HEK293 (cell line): ENCODE results near the gene TRA2A.

Experiments used
- CTCF ChIA-PET: fragments of 350-600 bp; formaldehyde crosslinking; extraction: SDS; loops from one replicate; lab custom pipeline; 2021; ENCODE audit warnings: antibody characterized with exemption; lab: Yijun Ruan, JAX
- POLR2A ChIA-PET: fragments of 300-600 bp; formaldehyde crosslinking; extraction: SDS; loops from one replicate; lab custom pipeline; 2020; ENCODE audit warnings: antibody characterized with exemption, inconsistent platforms; lab: Yijun Ruan, JAX
- H3K27ac ChIP-seq: fragments of 200-500 bp; sonication (Bioruptor generic); 2 replicates; pipeline ENCODE4 v1.5.1; 2014; ENCODE audit warnings: low read depth, low read length, control low read depth, inconsistent platforms; ENCODE audit errors: extremely low read depth
- H3K36me3 ChIP-seq, 2 experiments: fragments of 200-500 bp in 1 of 2; sonication (Bioruptor generic) in 1 of 2; 1 replicate in 1 of 2; 2 replicates in 1 of 2; pipeline ENCODE4 v1.5.1; 2014 to 2017; ENCODE audit warnings: inconsistent platforms in 2 of 2, low read length in 2 of 2; ENCODE audit not compliant: control insufficient read depth in 2 of 2, insufficient read depth in 1 of 2
- H3K4me1 ChIP-seq: fragments of 200-500 bp; sonication (Bioruptor generic); 2 replicates; pipeline ENCODE4 v1.5.1; 2014; ENCODE audit warnings: mild to moderate bottlenecking, low read length, inconsistent platforms; ENCODE audit not compliant: control insufficient read depth, insufficient read depth
- H3K4me3 ChIP-seq: 2 replicates; pipeline ENCODE4 v1.5.1; 2011; ENCODE audit warnings: low read depth, mild to moderate bottlenecking, control low read depth, low read length, moderate library complexity
- H3K9me3 ChIP-seq: fragments of 200-500 bp; sonication (Bioruptor generic); 2 replicates; pipeline ENCODE4 v1.5.1; 2014; ENCODE audit warnings: low read depth, low read length, inconsistent platforms; ENCODE audit not compliant: control insufficient read depth, insufficient read depth
- KLF7 ChIP-seq: fragments of 450-650 bp; formaldehyde crosslinking; IDR thresholded peaks from 2 replicates; pipeline ENCODE4 v1.5.1; 2016; ENCODE audit warnings: missing biosample characterization, missing genetic modification characterization, borderline replicate concordance
- WT1 ChIP-seq: fragments of 450-650 bp; formaldehyde crosslinking; IDR thresholded peaks from 2 replicates; pipeline ENCODE4 v1.5.1; 2016; ENCODE audit warnings: missing biosample characterization, missing genetic modification characterization
- ZBTB20 ChIP-seq: fragments of 450-650 bp; formaldehyde crosslinking; IDR thresholded peaks from 2 replicates; pipeline ENCODE4 v1.5.1; 2016; ENCODE audit warnings: missing biosample characterization, missing genetic modification characterization
- ZFP37 ChIP-seq: fragments of 450-650 bp; formaldehyde crosslinking; IDR thresholded peaks from 2 replicates; pipeline ENCODE4 v1.5.1; 2016; ENCODE audit warnings: missing biosample characterization, missing genetic modification characterization
- ZNF174 ChIP-seq: fragments of 450-650 bp; formaldehyde crosslinking; IDR thresholded peaks from 2 replicates; pipeline ENCODE4 v1.5.0; 2017; ENCODE audit warnings: missing biosample characterization, mild to moderate bottlenecking, missing genetic modification characterization
- ZNF266 ChIP-seq: fragments of 450-650 bp; formaldehyde crosslinking; IDR thresholded peaks from 2 replicates; pipeline ENCODE4 v1.5.1; 2016; ENCODE audit warnings: missing biosample characterization, missing genetic modification characterization, low read depth
- ZNF600 ChIP-seq: fragments of 450-650 bp; formaldehyde crosslinking; IDR thresholded peaks from 2 replicates; pipeline ENCODE4 v1.5.1; 2016; ENCODE audit warnings: missing biosample characterization, missing genetic modification characterization
- ZNF747 ChIP-seq: fragments of 450-650 bp; formaldehyde crosslinking; IDR thresholded peaks from 2 replicates; pipeline ENCODE4 v1.5.1; 2016; ENCODE audit warnings: missing biosample characterization, missing genetic modification characterization
- ZNF76 ChIP-seq: fragments of 450-650 bp; formaldehyde crosslinking; IDR thresholded peaks from 2 replicates; pipeline ENCODE4; 2016; ENCODE audit warnings: low read depth, missing biosample characterization, missing genetic modification characterization, borderline replicate concordance
- ZNF776 ChIP-seq: fragments of 450-650 bp; formaldehyde crosslinking; IDR thresholded peaks from 2 replicates; pipeline ENCODE4 v1.5.0; 2017; ENCODE audit warnings: missing biosample characterization, missing genetic modification characterization, borderline replicate concordance
- ZNF792 ChIP-seq: fragments of 450-650 bp; formaldehyde crosslinking; IDR thresholded peaks from 2 replicates; pipeline ENCODE4 v1.5.1; 2016; ENCODE audit warnings: missing biosample characterization, missing genetic modification characterization
- TF ChIP-seq, protein P1 (sequence below): fragments of 450-650 bp; IDR thresholded peaks from 2 replicates; pipeline ENCODE4 v1.5.1; 2018; ENCODE audit warnings: missing biosample characterization, mild to moderate bottlenecking, missing genetic modification characterization
- TF ChIP-seq, protein P2 (sequence below): fragments of 450-650 bp; formaldehyde crosslinking; IDR thresholded peaks from 2 replicates; pipeline ENCODE4 v1.5.1; 2016; ENCODE audit warnings: missing biosample characterization, missing genetic modification characterization, borderline replicate concordance
- TF ChIP-seq, protein P3 (sequence below): fragments of 450-650 bp; formaldehyde crosslinking; IDR thresholded peaks from 2 replicates; pipeline ENCODE4 v1.5.1; 2017; ENCODE audit warnings: missing biosample characterization, missing genetic modification characterization

TRA2A gene

DNA sequence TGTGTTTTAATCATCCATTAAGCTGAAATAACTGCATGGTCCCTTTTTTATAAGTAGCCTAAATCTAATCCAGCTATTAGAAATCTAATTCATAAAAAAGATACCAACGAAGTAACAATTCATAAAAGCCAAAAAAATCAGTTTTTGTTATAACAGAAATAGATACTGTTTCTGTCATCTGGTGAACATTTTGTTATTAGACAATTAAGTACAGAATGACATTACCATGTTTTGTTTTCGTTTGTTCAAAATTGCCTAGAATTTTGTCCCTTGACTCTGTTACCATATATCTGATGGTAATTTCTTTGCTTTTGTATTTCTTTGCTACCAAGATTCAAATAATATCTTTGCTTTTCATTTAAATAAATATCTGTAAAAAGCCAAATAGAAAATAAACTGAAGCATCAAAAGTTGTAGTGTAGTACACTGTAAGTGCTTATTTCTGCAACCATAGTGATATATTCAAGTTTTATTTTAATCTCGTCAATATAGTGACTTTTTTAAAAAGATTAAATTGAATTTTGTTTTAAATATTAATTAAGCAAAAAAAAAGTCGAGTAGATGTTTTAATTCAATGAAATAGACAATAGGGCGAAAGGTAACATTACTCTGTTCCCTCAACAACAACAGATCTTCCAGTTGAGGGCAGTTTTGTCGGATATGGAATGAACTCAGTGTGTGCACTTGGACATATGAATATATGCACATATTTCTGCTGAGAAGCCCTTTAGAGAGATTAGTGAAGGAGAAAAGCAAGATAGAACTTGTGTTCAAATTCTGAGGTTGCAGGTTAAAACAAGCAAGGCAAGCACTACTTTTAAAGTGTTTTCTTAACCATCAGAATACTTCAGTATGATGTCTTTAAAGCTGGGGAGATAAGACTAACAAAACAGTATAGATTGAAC is 53.6 kb downstream of the TRA2A start:
- no peak overlapping the region for H3K4me3 ChIP-seq
- peaks cover 22% of the 10 kb centered on the region for H3K4me1 ChIP-seq
- H3K27ac ChIP-seq = no peak overlapping the region
- ChIA-PET POLR2A (interaction anchor here (1.3 to 2.1 kb wide), 3 partner anchors 8 to 10 kb away, joined by 4 to 10 read pairs (median 6); partner anchors contain the start of gene IGF2BP3), CTCF (interaction anchor here (1.3 to 1.4 kb wide), 2 partner anchors 10 to 12 kb away, joined by 3 to 4 read pairs; no protein-coding TSS in a partner anchor)
- TF ChIP-seq WT1 (tag by site-specific recombination) = no peak
- TF ChIP-seq, protein P1, sequence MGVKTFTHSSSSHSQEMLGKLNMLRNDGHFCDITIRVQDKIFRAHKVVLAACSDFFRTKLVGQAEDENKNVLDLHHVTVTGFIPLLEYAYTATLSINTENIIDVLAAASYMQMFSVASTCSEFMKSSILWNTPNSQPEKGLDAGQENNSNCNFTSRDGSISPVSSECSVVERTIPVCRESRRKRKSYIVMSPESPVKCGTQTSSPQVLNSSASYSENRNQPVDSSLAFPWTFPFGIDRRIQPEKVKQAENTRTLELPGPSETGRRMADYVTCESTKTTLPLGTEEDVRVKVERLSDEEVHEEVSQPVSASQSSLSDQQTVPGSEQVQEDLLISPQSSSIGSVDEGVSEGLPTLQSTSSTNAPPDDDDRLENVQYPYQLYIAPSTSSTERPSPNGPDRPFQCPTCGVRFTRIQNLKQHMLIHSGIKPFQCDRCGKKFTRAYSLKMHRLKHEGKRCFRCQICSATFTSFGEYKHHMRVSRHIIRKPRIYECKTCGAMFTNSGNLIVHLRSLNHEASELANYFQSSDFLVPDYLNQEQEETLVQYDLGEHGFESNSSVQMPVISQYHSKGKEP (tag by site-specific recombination) = 0 out of 2 replicates have a peak, but pooled peaks have one; percentile 11
- 0 out of 2 replicates have a peak, but pooled peaks have one; percentile 21 for TF ChIP-seq ZNF600 (tag by site-specific recombination)
- TF ChIP-seq ZNF792 = no peak
- TF ChIP-seq, protein P2, sequence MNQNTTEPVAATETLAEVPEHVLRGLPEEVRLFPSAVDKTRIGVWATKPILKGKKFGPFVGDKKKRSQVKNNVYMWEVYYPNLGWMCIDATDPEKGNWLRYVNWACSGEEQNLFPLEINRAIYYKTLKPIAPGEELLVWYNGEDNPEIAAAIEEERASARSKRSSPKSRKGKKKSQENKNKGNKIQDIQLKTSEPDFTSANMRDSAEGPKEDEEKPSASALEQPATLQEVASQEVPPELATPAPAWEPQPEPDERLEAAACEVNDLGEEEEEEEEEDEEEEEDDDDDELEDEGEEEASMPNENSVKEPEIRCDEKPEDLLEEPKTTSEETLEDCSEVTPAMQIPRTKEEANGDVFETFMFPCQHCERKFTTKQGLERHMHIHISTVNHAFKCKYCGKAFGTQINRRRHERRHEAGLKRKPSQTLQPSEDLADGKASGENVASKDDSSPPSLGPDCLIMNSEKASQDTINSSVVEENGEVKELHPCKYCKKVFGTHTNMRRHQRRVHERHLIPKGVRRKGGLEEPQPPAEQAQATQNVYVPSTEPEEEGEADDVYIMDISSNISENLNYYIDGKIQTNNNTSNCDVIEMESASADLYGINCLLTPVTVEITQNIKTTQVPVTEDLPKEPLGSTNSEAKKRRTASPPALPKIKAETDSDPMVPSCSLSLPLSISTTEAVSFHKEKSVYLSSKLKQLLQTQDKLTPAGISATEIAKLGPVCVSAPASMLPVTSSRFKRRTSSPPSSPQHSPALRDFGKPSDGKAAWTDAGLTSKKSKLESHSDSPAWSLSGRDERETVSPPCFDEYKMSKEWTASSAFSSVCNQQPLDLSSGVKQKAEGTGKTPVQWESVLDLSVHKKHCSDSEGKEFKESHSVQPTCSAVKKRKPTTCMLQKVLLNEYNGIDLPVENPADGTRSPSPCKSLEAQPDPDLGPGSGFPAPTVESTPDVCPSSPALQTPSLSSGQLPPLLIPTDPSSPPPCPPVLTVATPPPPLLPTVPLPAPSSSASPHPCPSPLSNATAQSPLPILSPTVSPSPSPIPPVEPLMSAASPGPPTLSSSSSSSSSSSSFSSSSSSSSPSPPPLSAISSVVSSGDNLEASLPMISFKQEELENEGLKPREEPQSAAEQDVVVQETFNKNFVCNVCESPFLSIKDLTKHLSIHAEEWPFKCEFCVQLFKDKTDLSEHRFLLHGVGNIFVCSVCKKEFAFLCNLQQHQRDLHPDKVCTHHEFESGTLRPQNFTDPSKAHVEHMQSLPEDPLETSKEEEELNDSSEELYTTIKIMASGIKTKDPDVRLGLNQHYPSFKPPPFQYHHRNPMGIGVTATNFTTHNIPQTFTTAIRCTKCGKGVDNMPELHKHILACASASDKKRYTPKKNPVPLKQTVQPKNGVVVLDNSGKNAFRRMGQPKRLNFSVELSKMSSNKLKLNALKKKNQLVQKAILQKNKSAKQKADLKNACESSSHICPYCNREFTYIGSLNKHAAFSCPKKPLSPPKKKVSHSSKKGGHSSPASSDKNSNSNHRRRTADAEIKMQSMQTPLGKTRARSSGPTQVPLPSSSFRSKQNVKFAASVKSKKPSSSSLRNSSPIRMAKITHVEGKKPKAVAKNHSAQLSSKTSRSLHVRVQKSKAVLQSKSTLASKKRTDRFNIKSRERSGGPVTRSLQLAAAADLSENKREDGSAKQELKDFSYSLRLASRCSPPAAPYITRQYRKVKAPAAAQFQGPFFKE (tag by site-specific recombination) = no peak
- TF ChIP-seq, protein P3, sequence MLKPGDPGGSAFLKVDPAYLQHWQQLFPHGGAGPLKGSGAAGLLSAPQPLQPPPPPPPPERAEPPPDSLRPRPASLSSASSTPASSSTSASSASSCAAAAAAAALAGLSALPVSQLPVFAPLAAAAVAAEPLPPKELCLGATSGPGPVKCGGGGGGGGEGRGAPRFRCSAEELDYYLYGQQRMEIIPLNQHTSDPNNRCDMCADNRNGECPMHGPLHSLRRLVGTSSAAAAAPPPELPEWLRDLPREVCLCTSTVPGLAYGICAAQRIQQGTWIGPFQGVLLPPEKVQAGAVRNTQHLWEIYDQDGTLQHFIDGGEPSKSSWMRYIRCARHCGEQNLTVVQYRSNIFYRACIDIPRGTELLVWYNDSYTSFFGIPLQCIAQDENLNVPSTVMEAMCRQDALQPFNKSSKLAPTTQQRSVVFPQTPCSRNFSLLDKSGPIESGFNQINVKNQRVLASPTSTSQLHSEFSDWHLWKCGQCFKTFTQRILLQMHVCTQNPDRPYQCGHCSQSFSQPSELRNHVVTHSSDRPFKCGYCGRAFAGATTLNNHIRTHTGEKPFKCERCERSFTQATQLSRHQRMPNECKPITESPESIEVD (tag by site-specific recombination) = peak; percentile 79
- H3K9me3 ChIP-seq = no peaks in the 10 kb centered on the region
- no peaks in the 10 kb centered on the region for H3K36me3 ChIP-seq

DNA sequence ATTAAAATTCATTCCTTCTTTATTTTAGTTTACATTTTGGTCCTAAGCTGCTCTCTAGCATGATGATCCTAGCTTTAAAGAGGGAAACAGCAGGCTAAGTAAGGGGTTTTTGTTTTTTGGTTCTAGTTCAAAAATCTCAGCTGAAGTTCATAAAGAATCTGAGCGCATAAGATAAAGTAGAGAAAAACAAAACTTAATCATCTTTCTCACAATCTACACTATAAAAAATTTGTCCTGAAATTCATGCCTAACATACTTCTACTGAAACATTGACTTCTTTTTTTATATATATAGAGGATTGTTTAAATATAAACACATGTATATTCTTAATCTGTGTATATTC is 54.7 kb downstream of the TRA2A start:
- Histone ChIP-seq H3K36me3 (no peaks in the 10 kb centered on the region), H3K4me3 (no peak overlapping the region), H3K9me3 (no peaks in the 10 kb centered on the region), H3K4me1 (peaks cover 28% of the 10 kb centered on the region), H3K27ac (no peak overlapping the region)
- CTCF ChIA-PET = interaction anchor here (0.6 to 0.9 kb wide), 2 partner anchors 23 to 54 kb away, joined by 3 to 4 read pairs; no protein-coding TSS in a partner anchor
- TF ChIP-seq ZNF266 (no peak), KLF7 (no peak), ZNF747 (no peak), ZNF174 (tag by site-specific recombination) (no peak), ZNF776 (tag by site-specific recombination) (no peak), ZBTB20 (tag by site-specific recombination) (no peak), ZNF76 (tag by site-specific recombination) (no peak), ZFP37 (tag by site-specific recombination) (no peak)
- POLR2A ChIA-PET = interaction anchor here (1.4 kb wide), 1 partner anchor 9 kb away, joined by 10 read pairs; no protein-coding TSS in a partner anchor
